ENCODE results near the gene RPL41. TPM values are rescaled to one million over a fixed set of nuclear protein-coding genes. Genes with fewer than 3 reads are reported as not detected.
"Not testable (repeated sequence)": the region's sequence is repeated elsewhere in the genome, so short reads cannot be mapped to it uniquely, and the experiment has no call there.

RPL41 gene
- total RNA-seq, 1 donor from 2014 or later, result 2,458 TPM

DNA sequence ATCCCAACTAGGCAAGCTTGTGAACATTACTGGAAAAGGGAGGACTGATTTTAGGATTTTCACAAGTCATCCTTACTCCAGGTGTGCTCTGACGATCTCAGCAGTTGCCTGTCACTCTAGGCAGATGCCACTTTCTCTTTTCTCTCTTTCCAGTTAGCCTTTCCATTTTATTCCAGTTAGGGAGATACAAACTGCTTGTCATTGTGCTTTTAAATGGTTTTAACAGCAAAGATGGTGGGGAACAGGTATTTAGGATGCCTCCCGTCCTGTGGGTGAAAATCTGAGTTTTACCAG is 10.9 kb upstream of the RPL41 start:
- TF ChIP-seq POLR2AphosphoS5 (IDR thresholded peaks at IDR 0.05; ENCODE audit: insufficient read depth in 1 of 2, low read depth in 1 of 2) (no peak), POLR2A (IDR thresholded peaks at IDR 0.05) (no peak)
- TF ChIP-seq, protein P1, sequence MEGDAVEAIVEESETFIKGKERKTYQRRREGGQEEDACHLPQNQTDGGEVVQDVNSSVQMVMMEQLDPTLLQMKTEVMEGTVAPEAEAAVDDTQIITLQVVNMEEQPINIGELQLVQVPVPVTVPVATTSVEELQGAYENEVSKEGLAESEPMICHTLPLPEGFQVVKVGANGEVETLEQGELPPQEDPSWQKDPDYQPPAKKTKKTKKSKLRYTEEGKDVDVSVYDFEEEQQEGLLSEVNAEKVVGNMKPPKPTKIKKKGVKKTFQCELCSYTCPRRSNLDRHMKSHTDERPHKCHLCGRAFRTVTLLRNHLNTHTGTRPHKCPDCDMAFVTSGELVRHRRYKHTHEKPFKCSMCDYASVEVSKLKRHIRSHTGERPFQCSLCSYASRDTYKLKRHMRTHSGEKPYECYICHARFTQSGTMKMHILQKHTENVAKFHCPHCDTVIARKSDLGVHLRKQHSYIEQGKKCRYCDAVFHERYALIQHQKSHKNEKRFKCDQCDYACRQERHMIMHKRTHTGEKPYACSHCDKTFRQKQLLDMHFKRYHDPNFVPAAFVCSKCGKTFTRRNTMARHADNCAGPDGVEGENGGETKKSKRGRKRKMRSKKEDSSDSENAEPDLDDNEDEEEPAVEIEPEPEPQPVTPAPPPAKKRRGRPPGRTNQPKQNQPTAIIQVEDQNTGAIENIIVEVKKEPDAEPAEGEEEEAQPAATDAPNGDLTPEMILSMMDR (IDR thresholded peaks at IDR 0.05), result no peak
- intact Hi-C loops (cut with DNase I), result no loop called here
- no peak for DNase-seq (ENCODE audit: extremely low spot score in 2 of 2)
- Histone ChIP-seq H3K4me1 (peaks cover 35% of the 10 kb centered on the region), H3K27ac (peak overlapping the region; percentile 85), H3K9me3 (no peaks in the 10 kb centered on the region), H3K27me3 (no peaks in the 10 kb centered on the region), H3K4me3 (peak overlapping the region; percentile 62 to 97), H3K36me3 (peaks cover 0 to 47% of the 10 kb centered on the region in 2 donors)

DNA sequence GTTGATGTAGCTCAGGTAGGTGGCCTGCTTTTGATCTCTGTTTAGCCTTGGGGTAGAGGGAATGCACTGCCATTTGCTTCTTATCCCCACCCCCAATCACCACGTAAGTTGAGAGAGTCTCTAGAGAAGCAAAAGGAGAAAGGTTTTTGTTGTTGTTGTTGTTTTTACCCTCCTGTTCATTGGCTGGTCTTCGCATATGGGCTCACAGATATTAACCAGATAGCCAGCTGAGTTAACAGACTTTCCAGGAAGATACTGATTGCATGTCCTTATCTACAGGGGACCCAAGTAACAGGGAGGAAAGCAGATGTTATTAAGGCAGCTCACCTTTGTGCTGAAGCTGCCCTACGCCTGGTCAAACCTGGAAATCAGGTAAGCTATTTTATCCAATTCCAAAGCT is 9.2 kb upstream of the RPL41 start:
- intact Hi-C loops (cut with DNase I), result no loop called here
- TF ChIP-seq, protein P1 (IDR thresholded peaks at IDR 0.05), result no peak
- TF ChIP-seq POLR2AphosphoS5 (IDR thresholded peaks at IDR 0.05; ENCODE audit: insufficient read depth in 1 of 2, low read depth in 1 of 2), result no peak
- no peak for TF ChIP-seq POLR2A (IDR thresholded peaks at IDR 0.05)
- Histone ChIP-seq H3K9me3 (no peaks in the 10 kb centered on the region), H3K27me3 (no peaks in the 10 kb centered on the region), H3K4me3 (no peak overlapping the region), H3K4me1 (peaks cover 35% of the 10 kb centered on the region), H3K36me3 (peaks cover 0 to 60% of the 10 kb centered on the region in 2 donors), H3K27ac (no peak overlapping the region)
- no peak for DNase-seq (ENCODE audit: extremely low spot score in 2 of 2)

DNA sequence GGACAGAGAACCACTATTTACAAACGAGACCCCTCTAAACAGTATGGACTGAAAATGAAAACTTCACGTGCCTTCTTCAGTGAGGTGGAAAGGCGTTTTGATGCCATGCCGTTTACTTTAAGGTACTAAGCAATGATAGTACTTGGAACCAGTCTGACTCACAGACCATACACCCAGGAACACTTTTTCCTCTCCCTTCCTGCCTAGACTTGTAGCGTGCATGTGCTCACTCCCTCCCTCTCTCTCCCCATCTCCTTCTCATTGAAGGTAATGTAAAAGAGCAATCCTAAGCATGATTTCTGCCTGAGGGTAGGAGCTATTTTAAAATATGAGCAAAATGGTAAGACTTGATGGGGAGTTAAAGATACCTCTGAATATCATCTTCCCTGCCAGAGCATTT is 5.9 kb upstream of the RPL41 start:
- intact Hi-C loops (cut with DNase I), result no loop called here
- H3K4me3 ChIP-seq, result no peak overlapping the region
- no peak for DNase-seq (ENCODE audit: extremely low spot score in 2 of 2)
- no peaks in the 10 kb centered on the region for H3K27me3 ChIP-seq
- TF ChIP-seq POLR2AphosphoS5 (IDR thresholded peaks at IDR 0.05; ENCODE audit: insufficient read depth in 1 of 2, low read depth in 1 of 2), result peak in 1 of 2 donors; percentile 49
- TF ChIP-seq, protein P1 (IDR thresholded peaks at IDR 0.05), result no peak
- TF ChIP-seq POLR2A (IDR thresholded peaks at IDR 0.05), result no peak
- H3K4me1 ChIP-seq, result peaks cover 14% of the 10 kb centered on the region
- H3K36me3 ChIP-seq, result peaks cover 0 to 70% of the 10 kb centered on the region in 2 donors
- no peak overlapping the region for H3K27ac ChIP-seq
- no peaks in the 10 kb centered on the region for H3K9me3 ChIP-seq

DNA sequence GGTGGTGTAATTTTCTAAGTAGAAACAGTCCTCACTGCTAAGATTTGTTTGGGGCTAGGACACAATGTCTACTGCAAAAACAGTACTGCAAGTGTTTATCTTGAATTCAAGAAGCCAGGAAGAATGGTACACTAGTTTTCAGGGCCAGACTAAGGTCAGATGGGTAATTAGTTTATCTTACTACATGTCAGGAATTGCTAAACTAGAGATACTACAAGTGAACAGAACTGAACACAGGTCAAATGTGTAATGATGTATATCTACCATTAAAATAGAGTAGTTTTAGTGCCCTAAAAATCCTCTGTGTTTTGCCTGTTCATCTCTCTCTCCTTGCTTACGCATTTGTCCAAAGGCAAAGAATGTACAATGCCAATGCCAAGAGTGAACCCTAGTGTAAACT is 2.3 kb upstream of the RPL41 start:
- intact Hi-C loops (cut with DNase I), result no loop called here
- H3K4me3 ChIP-seq, result no peak overlapping the region
- no peak for TF ChIP-seq POLR2AphosphoS5 (IDR thresholded peaks at IDR 0.05; ENCODE audit: insufficient read depth in 1 of 2, low read depth in 1 of 2)
- no peak for TF ChIP-seq POLR2A (IDR thresholded peaks at IDR 0.05)
- H3K27me3 ChIP-seq, result no peaks in the 10 kb centered on the region
- DNase-seq (ENCODE audit: extremely low spot score in 2 of 2), result no peak
- H3K9me3 ChIP-seq, result no peaks in the 10 kb centered on the region
- H3K4me1 ChIP-seq, result peaks cover 7% of the 10 kb centered on the region
- H3K27ac ChIP-seq, result no peak overlapping the region
- H3K36me3 ChIP-seq, result peaks cover 0 to 41% of the 10 kb centered on the region in 2 donors

DNA sequence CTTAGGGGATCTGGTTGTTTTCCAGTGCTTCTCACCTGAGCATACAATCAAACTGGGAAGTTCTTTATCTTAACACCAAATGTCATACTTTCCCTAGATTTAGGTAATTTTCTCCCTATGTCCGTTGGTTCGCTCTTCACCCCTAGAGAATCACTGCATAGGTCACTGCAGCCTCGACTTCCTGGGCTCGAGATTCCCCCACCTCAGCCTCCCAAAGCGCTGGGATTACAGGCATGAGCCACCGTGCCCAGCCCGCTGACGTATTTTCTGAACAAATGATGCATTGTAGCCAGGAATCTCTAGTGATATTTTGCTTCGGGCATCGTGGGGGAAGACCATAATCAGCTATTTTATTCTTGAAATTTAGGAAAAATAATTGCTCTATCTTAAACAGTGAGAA is 1.1 kb upstream of the RPL41 start:
- intact Hi-C loops (cut with DNase I), result no loop called here
- H3K27me3 ChIP-seq, result no peaks in the 10 kb centered on the region
- no peak for DNase-seq (ENCODE audit: extremely low spot score in 2 of 2)
- peaks cover 0 to 29% of the 10 kb centered on the region in 2 donors for H3K36me3 ChIP-seq
- no peaks in the 10 kb centered on the region for H3K9me3 ChIP-seq
- H3K4me3 ChIP-seq, result peak overlapping the region; percentile 66 to 71
- TF ChIP-seq, protein P1 (IDR thresholded peaks at IDR 0.05), result no peak
- TF ChIP-seq POLR2A (IDR thresholded peaks at IDR 0.05) (no peak), POLR2AphosphoS5 (IDR thresholded peaks at IDR 0.05; ENCODE audit: insufficient read depth in 1 of 2, low read depth in 1 of 2) (no peak)
- no peak overlapping the region for H3K27ac ChIP-seq
- peaks cover 15% of the 10 kb centered on the region for H3K4me1 ChIP-seq

DNA sequence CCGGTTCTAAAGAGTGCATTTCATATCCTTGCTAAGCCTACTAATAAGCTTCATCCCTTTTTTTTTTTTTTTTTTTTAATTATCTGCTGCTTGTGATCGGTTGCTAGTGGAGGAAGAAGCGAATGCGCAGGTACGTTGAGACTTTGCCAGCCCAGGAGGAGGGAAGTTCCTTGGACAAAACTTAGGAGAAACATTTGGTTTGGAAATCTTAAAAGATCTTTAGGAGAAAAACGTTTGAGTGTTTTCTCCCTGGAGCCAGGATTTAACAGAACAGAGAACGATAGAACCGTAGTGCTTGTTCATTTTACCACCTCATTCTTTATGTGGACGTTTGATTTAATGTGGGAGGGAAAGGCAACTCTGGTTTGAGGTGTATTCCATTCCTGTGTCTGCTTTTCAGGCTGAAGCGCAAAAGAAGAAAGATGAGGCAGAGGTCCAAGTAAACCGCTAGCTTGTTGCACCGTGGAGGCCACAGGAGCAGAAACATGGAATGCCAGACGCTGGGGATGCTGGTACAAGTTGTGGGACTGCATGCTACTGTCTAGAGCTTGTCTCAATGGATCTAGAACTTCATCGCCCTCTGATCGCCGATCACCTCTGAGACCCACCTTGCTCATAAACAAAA is 761 bp downstream of the RPL41 start:
- Histone ChIP-seq H3K4me3 (peak overlapping the region; percentile 66 to 71), H3K27ac (peak overlapping the region; percentile 95), H3K4me1 (peaks cover 15% of the 10 kb centered on the region), H3K36me3 (peaks cover 0 to 24% of the 10 kb centered on the region in 2 donors)
- H3K27me3 ChIP-seq; H3K9me3 ChIP-seq; intact Hi-C loops (cut with DNase I); DNase-seq (ENCODE audit: extremely low spot score in 2 of 2): not testable (repeated sequence)
